Ascending aorta (tissue), 2 donors: ENCODE measurements around the gene CLPTM1L. TPM values are rescaled to one million over a fixed set of nuclear protein-coding genes. Genes with fewer than 3 reads are reported as not detected.

Experiments
- DNase-seq, 2 donors: peaks; one replicate each; pipeline ENCODE4 v3.0.0-alpha.2; 2019; ENCODE audit warnings: low spot score in 2 of 2
- H3K27ac ChIP-seq, 2 donors: fragments of 200-600 bp; sonication (generic); one replicate each; pipeline ENCODE4 v1.5.1; 2016 to 2017; ENCODE audit warnings: mild to moderate bottlenecking in 1 of 2
- H3K27me3 ChIP-seq: fragments of 200-600 bp; sonication (generic); one replicate; pipeline ENCODE4 v1.5.1; 2017
- H3K36me3 ChIP-seq, 2 donors: fragments of 200-600 bp; sonication (generic); one replicate each; pipeline ENCODE4 v1.5.1; 2016
- H3K4me1 ChIP-seq, 2 donors: fragments of 200-600 bp; sonication (generic); one replicate each; pipeline ENCODE4 v1.5.1; 2016 to 2017; ENCODE audit warnings: mild to moderate bottlenecking in 1 of 2
- H3K4me3 ChIP-seq, 2 donors: fragments of 200-600 bp; sonication (generic); one replicate each; pipeline ENCODE4 v1.5.1; 2016 to 2017; ENCODE audit warnings: mild to moderate bottlenecking in 1 of 2
- H3K9me3 ChIP-seq, 2 donors: fragments of 200-600 bp; sonication (generic); one replicate each; pipeline ENCODE4 v1.5.1; 2016
- intact Hi-C: fragments of 100-400 bp; cut with DNase I; formaldehyde crosslinking; loops from one replicate; pipeline ENCODE4 v1.15.1; 2023
- total RNA-seq: library from RNA; depleted of rRNA; stranded (reverse); fragments of >200 nt; gene quantifications from one replicate; pipeline ENCODE4 v1.1.0, GENCODE V29; 2016
- TF ChIP-seq, protein P1 (sequence below), 3 experiments: fragments of 200-600 bp in 2 of 3; fragments of 450-650 bp in 1 of 3; sonication (generic) in 2 of 3; IDR thresholded peaks; one replicate each; pipeline ENCODE4 v1.5.1; 2016 to 2019; ENCODE audit warnings: antibody characterized with exemption in 3 of 3, mild to moderate bottlenecking in 1 of 3, moderate library complexity in 1 of 3

Gene CLPTM1L
- total RNA-seq, 1 donor from 2014 or later = 23.6 TPM

- Histone ChIP-seq H3K27me3 (no peaks in the 10 kb centered on the region), H3K4me1 (no peaks in the 10 kb centered on the region), H3K4me3 (no peak overlapping the region), H3K27ac (no peak overlapping the region), H3K36me3 (peaks cover 69 to 75% of the 10 kb centered on the region in 2 donors), H3K9me3 (no peaks in the 10 kb centered on the region)
- TF ChIP-seq, protein P1, sequence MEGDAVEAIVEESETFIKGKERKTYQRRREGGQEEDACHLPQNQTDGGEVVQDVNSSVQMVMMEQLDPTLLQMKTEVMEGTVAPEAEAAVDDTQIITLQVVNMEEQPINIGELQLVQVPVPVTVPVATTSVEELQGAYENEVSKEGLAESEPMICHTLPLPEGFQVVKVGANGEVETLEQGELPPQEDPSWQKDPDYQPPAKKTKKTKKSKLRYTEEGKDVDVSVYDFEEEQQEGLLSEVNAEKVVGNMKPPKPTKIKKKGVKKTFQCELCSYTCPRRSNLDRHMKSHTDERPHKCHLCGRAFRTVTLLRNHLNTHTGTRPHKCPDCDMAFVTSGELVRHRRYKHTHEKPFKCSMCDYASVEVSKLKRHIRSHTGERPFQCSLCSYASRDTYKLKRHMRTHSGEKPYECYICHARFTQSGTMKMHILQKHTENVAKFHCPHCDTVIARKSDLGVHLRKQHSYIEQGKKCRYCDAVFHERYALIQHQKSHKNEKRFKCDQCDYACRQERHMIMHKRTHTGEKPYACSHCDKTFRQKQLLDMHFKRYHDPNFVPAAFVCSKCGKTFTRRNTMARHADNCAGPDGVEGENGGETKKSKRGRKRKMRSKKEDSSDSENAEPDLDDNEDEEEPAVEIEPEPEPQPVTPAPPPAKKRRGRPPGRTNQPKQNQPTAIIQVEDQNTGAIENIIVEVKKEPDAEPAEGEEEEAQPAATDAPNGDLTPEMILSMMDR (IDR thresholded peaks at IDR 0.05) = no peak
- peak in 1 of 2 donors; percentile 45 for DNase-seq
- intact Hi-C loops = no loop called here
These were observed 25.3 kb downstream of the CLPTM1L start for GRCh38 chr5:1319436-1320256.

DNA sequence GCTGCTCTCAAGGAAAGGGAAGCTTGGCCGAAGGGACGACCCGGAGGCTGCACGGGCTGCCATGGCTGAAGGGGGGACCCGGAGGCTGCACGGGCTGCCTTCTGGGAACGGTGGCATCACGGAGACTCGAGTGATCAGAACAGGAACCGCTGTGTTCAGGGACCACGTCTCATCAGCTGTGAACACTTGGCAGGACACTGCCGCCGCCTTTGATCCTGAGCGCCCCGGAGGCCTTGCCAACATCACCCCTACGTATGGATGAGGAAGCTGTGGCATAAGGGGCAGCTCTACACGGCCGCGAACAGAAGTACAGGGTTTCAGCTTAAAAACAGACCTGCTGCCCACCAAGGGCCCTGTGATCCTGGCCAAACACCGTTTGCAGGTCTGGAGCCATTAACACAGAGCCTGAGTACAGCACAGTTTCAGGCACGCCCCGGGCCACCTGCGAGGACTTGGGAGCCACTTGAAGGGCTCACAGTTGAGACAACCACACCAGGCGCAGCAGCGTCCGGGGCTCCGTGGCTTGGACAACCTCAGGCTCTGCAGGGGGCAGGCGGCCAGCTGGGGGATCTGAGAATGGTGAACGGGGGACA, 26.1 kb downstream of the CLPTM1L start:
- DNase-seq = peak in 1 of 2 donors; percentile 57
- Histone ChIP-seq H3K4me3 (no peak overlapping the region), H3K27ac (no peak overlapping the region), H3K27me3 (no peaks in the 10 kb centered on the region), H3K9me3 (no peaks in the 10 kb centered on the region), H3K36me3 (peaks cover 60 to 66% of the 10 kb centered on the region in 2 donors), H3K4me1 (no peaks in the 10 kb centered on the region)
- intact Hi-C loops = no loop called here
- TF ChIP-seq, protein P1 (IDR thresholded peaks at IDR 0.05) = no peak

GRCh38 chr5:1317921-1318565, 26.9 kb downstream of the CLPTM1L start:
- TF ChIP-seq, protein P1 (IDR thresholded peaks at IDR 0.05) = no peak
- H3K4me3 ChIP-seq = no peak overlapping the region
- peak in 1 of 2 donors; percentile 52 for DNase-seq
- H3K9me3 ChIP-seq = no peaks in the 10 kb centered on the region
- no peaks in the 10 kb centered on the region for H3K27me3 ChIP-seq
- intact Hi-C loops = no loop called here
- no peaks in the 10 kb centered on the region for H3K4me1 ChIP-seq
- no peak overlapping the region for H3K27ac ChIP-seq
- peaks cover 53 to 60% of the 10 kb centered on the region in 2 donors for H3K36me3 ChIP-seq

- no peak overlapping the region for H3K27ac ChIP-seq
- H3K4me1 ChIP-seq = no peaks in the 10 kb centered on the region
- peak in 1 of 2 donors; percentile 19 for DNase-seq
- no peak overlapping the region for H3K4me3 ChIP-seq
- no peaks in the 10 kb centered on the region for H3K9me3 ChIP-seq
- H3K36me3 ChIP-seq = peaks cover 40 to 48% of the 10 kb centered on the region in 2 donors
- intact Hi-C loops = no loop called here
- no peaks in the 10 kb centered on the region for H3K27me3 ChIP-seq
- TF ChIP-seq, protein P1 (IDR thresholded peaks at IDR 0.05) = no peak
These were observed 28.1 kb downstream of the CLPTM1L start for GRCh38 chr5:1316588-1317340.
